Esophagus squamous epithelium (tissue), 5 donors: ENCODE measurements around the gene COL4A1. TPM values are rescaled to one million over a fixed set of nuclear protein-coding genes. Genes with fewer than 3 reads are reported as not detected.

Source experiments
- DNase-seq: peaks from one replicate; lab custom pipeline; 2025; lab: John Stamatoyannopoulos, UW
- H3K27ac ChIP-seq, 4 donors: fragments of 200-600 bp; sonication (generic); one replicate each; pipeline ENCODE4 v1.5.1; 2016 to 2019; ENCODE audit warnings: mild to moderate bottlenecking in 1 of 4
- H3K27me3 ChIP-seq, 4 donors: fragments of 200-600 bp; sonication (generic); 1 replicate in 3 of 4; 2 replicates in 1 of 4; pipeline versions ENCODE4 v1.5.1 to v1.6.0; 2017 to 2021; ENCODE audit warnings: antibody characterized with exemption in 1 of 4
- H3K36me3 ChIP-seq, 3 donors: fragments of 200-600 bp; sonication (generic); one replicate each; pipeline ENCODE4 v1.5.1; 2016 to 2019
- H3K4me1 ChIP-seq, 3 donors: fragments of 200-600 bp; sonication (generic); one replicate each; pipeline ENCODE4 v1.5.1; 2017 to 2019
- H3K4me3 ChIP-seq, 4 donors: fragments of 200-600 bp; sonication (generic); 1 replicate in 3 of 4; 2 replicates in 1 of 4; pipeline ENCODE4 v1.5.1; 2016 to 2019; ENCODE audit warnings: mild to moderate bottlenecking in 2 of 4, moderate library complexity in 1 of 4
- H3K9me3 ChIP-seq, 3 donors: fragments of 200-600 bp; sonication (generic); one replicate each; pipeline ENCODE4 v1.5.1; 2016 to 2019
- CTCF ChIP-seq, 6 experiments: fragments of 450-650 bp in 4 of 6; fragments of 200-600 bp in 2 of 6; sonication (generic) in 2 of 6; IDR thresholded peaks; one replicate each; pipeline ENCODE4 v1.5.1; 2016 to 2019; ENCODE audit warnings: antibody characterized with exemption in 6 of 6, mild to moderate bottlenecking in 4 of 6, moderate library complexity in 4 of 6
- POLR2A ChIP-seq, 4 donors: fragments of 450-650 bp; IDR thresholded peaks; one replicate each; pipeline ENCODE4 v1.6.1; 2017; ENCODE audit warnings: antibody characterized with exemption in 4 of 4, mild to moderate bottlenecking in 4 of 4, moderate library complexity in 3 of 4
- WGBS, 2 donors: methylation state at CpG; one replicate each; pipeline ENCODE4 v1.1.5; 2018; 5-methylcytosine and 5-hydroxymethylcytosine counted together
- intact Hi-C: fragments of 100-400 bp; cut with DNase I; formaldehyde crosslinking; loops from one replicate; pipeline ENCODE4 v1.15.0; 2022
- total RNA-seq, 4 donors: library from RNA; depleted of rRNA; stranded (reverse); fragments of >200 nt; gene quantifications; one replicate each; pipeline ENCODE4 v1.1.0, GENCODE V29; 2016
- donor health status: DM: yes; HTN: yes; CAD: no.

COL4A1 gene
- total RNA-seq, 4 donors from 2014 or later = 8.9 to 97.1 (median 40.2) TPM

- TF ChIP-seq CTCF (IDR thresholded peaks at IDR 0.05) = no peak
- no peak for TF ChIP-seq POLR2A (IDR thresholded peaks at IDR 0.05)
- Histone ChIP-seq H3K27ac (peak overlapping the region in 3 of 4 donors; percentile 49 to 73 (median 50)), H3K9me3 (no peaks in the 10 kb centered on the region), H3K4me1 (peaks cover 5 to 36% (median 28%) of the 10 kb centered on the region in 3 donors), H3K36me3 (no peaks in the 10 kb centered on the region), H3K4me3 (no peak overlapping the region), H3K27me3 (no peaks in the 10 kb centered on the region)
- WGBS, 2 donors = 84 to 89% methylated on average over 3 of the region's 3 CpGs
- DNase-seq = no peak
- intact Hi-C loops = no loop called here
These were observed 49.5 kb downstream of the COL4A1 start for GRCh38 chr13:110257408-110257807.

GRCh38 chr13:110256126-110256905 is 50.6 kb downstream of the COL4A1 start:
- 62 to 74% methylated on average over 18 of the region's 18 CpGs for WGBS, 2 donors
- Histone ChIP-seq H3K4me3 (no peak overlapping the region), H3K4me1 (peaks cover 0 to 28% (median 18%) of the 10 kb centered on the region in 3 donors), H3K27ac (peak overlapping the region; percentile 19 to 73 (median 60)), H3K27me3 (no peaks in the 10 kb centered on the region), H3K9me3 (no peaks in the 10 kb centered on the region), H3K36me3 (no peaks in the 10 kb centered on the region)
- no peak for TF ChIP-seq CTCF (IDR thresholded peaks at IDR 0.05)
- TF ChIP-seq POLR2A (IDR thresholded peaks at IDR 0.05) = no peak
- no peak for DNase-seq
- intact Hi-C loops = no loop called here

- Histone ChIP-seq H3K27me3 (no peaks in the 10 kb centered on the region), H3K36me3 (no peaks in the 10 kb centered on the region), H3K9me3 (no peaks in the 10 kb centered on the region), H3K27ac (peak overlapping the region; percentile 54 to 89 (median 81)), H3K4me1 (peaks cover 0 to 36% (median 20%) of the 10 kb centered on the region in 3 donors), H3K4me3 (no peak overlapping the region)
- 64 to 82% methylated on average over 5 to 6 of the region's 9 CpGs for WGBS, 2 donors
- TF ChIP-seq POLR2A (IDR thresholded peaks at IDR 0.05) = no peak
- no peak for TF ChIP-seq CTCF (IDR thresholded peaks at IDR 0.05)
- DNase-seq = no peak
- intact Hi-C loops = no loop called here
These were observed 52.0 kb downstream of the COL4A1 start for GRCh38 chr13:110254751-110255553.

- H3K27ac ChIP-seq = peak overlapping the region; percentile 54 to 89 (median 81)
- no peaks in the 10 kb centered on the region for H3K9me3 ChIP-seq
- TF ChIP-seq CTCF (IDR thresholded peaks at IDR 0.05) (no peak), POLR2A (IDR thresholded peaks at IDR 0.05) (no peak)
- DNase-seq = no peak
- 65 to 69% methylated on average over 6 to 7 of the region's 7 CpGs for WGBS, 2 donors
- H3K27me3 ChIP-seq = no peaks in the 10 kb centered on the region
- intact Hi-C loops = no loop called here
- H3K36me3 ChIP-seq = no peaks in the 10 kb centered on the region
- H3K4me3 ChIP-seq = no peak overlapping the region
- H3K4me1 ChIP-seq = peaks cover 0 to 32% (median 17%) of the 10 kb centered on the region in 3 donors
These were observed 52.7 kb downstream of the COL4A1 start for GRCh38 chr13:110254151-110254679.
